Endothelial cell (in vitro differentiated cells): ENCODE measurements around the gene TRIM25. TPM values are rescaled to one million over a fixed set of nuclear protein-coding genes. Genes with fewer than 3 reads are reported as not detected.
A peak's percentile ranks its signal among the peaks of the same experiment; 100 is the strongest.

Experiments used
- DNase-seq: peaks from one replicate; pipeline ENCODE4 v3.0.0; 2021; ENCODE audit warnings: low spot score
- H3K27ac Mint-ChIP-seq: one replicate; pipeline ENCODE4 v1.8.0; 2021; ENCODE audit warnings: mixed read lengths, inconsistent platforms; ENCODE audit not compliant: unreplicated experiment
- H3K27me3 Mint-ChIP-seq: one replicate; pipeline ENCODE4 v1.8.0; 2021; ENCODE audit warnings: mild to moderate bottlenecking, moderate library complexity, mixed read lengths, inconsistent platforms; ENCODE audit not compliant: unreplicated experiment
- H3K36me3 Mint-ChIP-seq: one replicate; pipeline ENCODE4 v1.8.0; 2021; ENCODE audit warnings: mild to moderate bottlenecking, low read depth, mixed read lengths, inconsistent platforms; ENCODE audit not compliant: unreplicated experiment
- H3K4me1 Mint-ChIP-seq: one replicate; pipeline ENCODE4 v1.8.0; 2021; ENCODE audit warnings: mild to moderate bottlenecking, mixed read lengths, inconsistent platforms; ENCODE audit not compliant: unreplicated experiment
- H3K4me3 Mint-ChIP-seq: one replicate; pipeline ENCODE4 v1.8.0; 2021; ENCODE audit warnings: mild to moderate bottlenecking, mixed read lengths, inconsistent platforms; ENCODE audit not compliant: unreplicated experiment
- H3K9me3 Mint-ChIP-seq: one replicate; pipeline ENCODE4 v1.8.0; 2021; ENCODE audit warnings: mixed read lengths, inconsistent platforms; ENCODE audit not compliant: unreplicated experiment
- long read RNA-seq: library from polyadenylated mRNA; unstranded; transcript quantifications from one replicate; pipeline ENCODE4 v2.0.0, GENCODE V29; 2020; ENCODE audit not compliant: unreplicated experiment
- total RNA-seq: library from RNA; stranded (reverse); fragmentation: NEBNext Ultra II Directional; extraction: Animal tissue kit (Norgen Biotek cat#: 25700); gene quantifications from one replicate; pipeline ENCODE4 v1.2.1, GENCODE V29; 2021; ENCODE audit not compliant: unreplicated experiment
- TF ChIP-seq, protein P1 (sequence below): fragments of 200-600 bp; sonication (generic); IDR thresholded peaks from one replicate; pipeline ENCODE4 v1.5.0; 2021; ENCODE audit warnings: antibody characterized with exemption; ENCODE audit not compliant: unreplicated experiment

The TRIM25 gene, protein sequence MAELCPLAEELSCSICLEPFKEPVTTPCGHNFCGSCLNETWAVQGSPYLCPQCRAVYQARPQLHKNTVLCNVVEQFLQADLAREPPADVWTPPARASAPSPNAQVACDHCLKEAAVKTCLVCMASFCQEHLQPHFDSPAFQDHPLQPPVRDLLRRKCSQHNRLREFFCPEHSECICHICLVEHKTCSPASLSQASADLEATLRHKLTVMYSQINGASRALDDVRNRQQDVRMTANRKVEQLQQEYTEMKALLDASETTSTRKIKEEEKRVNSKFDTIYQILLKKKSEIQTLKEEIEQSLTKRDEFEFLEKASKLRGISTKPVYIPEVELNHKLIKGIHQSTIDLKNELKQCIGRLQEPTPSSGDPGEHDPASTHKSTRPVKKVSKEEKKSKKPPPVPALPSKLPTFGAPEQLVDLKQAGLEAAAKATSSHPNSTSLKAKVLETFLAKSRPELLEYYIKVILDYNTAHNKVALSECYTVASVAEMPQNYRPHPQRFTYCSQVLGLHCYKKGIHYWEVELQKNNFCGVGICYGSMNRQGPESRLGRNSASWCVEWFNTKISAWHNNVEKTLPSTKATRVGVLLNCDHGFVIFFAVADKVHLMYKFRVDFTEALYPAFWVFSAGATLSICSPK
- 13.8 TPM for total RNA-seq
- long read RNA-seq: 0 reads

DNA sequence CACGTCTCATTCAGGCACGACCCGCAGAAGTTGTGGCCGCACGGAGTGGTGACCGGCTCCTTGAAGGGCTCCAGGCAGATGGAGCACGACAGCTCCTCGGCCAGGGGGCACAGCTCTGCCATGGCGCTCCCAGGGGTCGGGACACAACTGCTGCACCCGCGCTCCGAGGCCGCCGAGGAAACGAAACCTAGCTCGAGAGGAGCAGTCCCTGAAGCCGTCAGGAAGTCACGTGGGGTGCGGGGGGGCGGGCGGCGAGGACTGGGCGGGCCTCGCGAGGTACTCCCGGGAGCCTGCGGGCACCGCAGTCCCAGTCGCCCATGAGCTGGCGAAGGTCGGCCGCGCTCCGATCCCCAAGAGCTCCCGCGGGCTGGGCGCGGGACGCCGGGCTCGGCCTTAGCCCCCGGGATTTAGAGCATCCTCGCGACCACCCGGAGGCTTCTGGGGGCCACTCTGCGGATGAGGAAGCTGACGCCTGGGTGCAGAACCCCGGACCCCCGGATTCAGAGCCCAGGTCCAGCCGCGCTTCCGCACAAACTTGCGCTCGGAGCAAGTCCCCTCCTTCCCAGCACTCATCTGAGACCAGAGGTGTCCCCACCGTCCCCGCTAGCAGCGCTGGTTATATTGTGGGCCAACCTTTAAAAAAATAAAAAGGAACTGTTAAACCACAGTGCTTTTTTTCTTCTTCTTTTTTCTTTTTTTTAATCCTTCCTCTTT lies at the start of gene TRIM25:
Gene TRIM25, minus strand, starts transcription at position 183 of the 714 bp plus-strand sequence. Its CDS starts 61 bp downstream, at position 122.
- Mint-ChIP-seq H3K4me3 (peak within 1 kb of the TSS; percentile 93), H3K27me3 (peaks cover 15% of the 10 kb centered on the region), H3K4me1 (peaks cover 12% of the 10 kb centered on the region), H3K36me3 (no peaks in the 10 kb centered on the region), H3K9me3 (no peaks in the 10 kb centered on the region), H3K27ac (peak within 1 kb of the TSS; percentile 50)
- DNase-seq: peak; percentile 75
- TF ChIP-seq, protein P1, sequence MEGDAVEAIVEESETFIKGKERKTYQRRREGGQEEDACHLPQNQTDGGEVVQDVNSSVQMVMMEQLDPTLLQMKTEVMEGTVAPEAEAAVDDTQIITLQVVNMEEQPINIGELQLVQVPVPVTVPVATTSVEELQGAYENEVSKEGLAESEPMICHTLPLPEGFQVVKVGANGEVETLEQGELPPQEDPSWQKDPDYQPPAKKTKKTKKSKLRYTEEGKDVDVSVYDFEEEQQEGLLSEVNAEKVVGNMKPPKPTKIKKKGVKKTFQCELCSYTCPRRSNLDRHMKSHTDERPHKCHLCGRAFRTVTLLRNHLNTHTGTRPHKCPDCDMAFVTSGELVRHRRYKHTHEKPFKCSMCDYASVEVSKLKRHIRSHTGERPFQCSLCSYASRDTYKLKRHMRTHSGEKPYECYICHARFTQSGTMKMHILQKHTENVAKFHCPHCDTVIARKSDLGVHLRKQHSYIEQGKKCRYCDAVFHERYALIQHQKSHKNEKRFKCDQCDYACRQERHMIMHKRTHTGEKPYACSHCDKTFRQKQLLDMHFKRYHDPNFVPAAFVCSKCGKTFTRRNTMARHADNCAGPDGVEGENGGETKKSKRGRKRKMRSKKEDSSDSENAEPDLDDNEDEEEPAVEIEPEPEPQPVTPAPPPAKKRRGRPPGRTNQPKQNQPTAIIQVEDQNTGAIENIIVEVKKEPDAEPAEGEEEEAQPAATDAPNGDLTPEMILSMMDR: no peak

DNA sequence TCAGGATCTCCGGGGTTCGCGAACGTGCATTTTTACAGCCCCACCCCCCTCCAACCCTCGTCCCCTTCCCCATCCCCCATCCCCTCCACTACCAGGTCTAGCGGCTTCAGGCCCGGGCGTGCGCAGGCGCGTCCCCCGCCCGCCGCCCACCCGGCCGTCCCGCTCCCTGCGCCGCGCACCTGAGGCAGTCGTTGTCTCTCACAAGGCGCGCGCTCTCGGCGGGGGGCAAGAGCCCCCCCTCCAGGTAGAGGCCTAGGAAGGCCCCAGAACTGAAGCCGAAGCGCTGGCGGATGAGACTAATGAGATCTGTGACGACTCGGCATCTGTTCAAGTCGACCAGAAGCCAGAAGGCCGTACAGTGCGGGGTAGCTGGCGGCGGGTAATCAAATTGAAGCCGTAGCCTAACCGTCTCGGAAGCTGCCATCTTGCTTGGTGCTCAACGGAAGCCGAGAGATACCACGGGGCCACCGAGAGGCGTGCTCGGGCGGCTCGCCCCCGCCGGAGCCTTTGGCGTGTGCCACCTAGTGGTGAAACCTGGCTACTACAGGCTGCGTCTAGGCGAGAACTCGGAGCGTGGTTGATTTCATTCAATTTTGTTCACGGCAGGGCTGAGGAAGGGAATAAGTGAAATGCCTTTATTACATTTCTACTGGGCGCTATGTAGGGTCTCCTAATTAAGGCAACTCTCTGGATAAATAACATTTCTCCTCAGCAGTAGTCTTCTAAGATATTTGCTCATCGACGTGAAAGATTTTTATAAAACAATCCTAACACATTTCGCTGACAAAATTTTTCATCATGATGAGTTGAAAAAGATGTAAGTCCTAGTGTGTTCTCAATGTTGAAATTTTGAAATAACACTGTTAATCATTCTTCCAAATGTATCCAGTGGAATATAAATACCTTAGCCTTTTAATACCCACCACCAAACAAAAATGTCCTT lies 47.0 kb upstream of the TRIM25 start, which contains the start of gene COIL:
Gene COIL, minus strand, starts transcription at position 455 of the 943 bp plus-strand sequence. Its CDS starts 31 bp downstream, at position 424.
- TF ChIP-seq, protein P1: peak; percentile 99
- Mint-ChIP-seq H3K27ac (peak within 1 kb of the TSS; percentile 86), H3K4me1 (peaks cover 6% of the 10 kb centered on the region), H3K27me3 (peaks cover 2% of the 10 kb centered on the region), H3K36me3 (peaks cover 4% of the 10 kb centered on the region), H3K9me3 (no peaks in the 10 kb centered on the region), H3K4me3 (peak within 1 kb of the TSS; percentile 87)
- peak; percentile 96 for DNase-seq

DNA sequence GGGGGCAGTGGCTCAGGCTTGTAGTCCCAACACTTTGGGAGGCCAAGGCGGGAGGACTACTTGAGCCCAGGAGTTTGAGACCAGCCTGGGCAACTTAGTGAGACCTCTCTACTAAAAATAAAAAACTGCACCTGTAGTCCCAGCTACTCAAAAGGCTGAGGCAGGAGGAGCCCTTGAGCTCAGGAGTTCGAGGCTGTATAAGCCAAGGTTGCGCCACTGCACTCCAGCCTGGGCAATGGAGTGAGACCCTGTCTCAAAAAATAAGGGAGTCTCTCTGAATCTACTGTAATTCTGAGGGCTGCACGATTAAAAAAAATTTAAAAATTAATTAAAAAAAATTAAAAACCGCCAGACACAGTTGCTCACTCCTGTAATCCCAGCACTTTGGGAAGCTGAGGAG lies 43.1 kb upstream of the TRIM25 start:
- TF ChIP-seq, protein P1: no peak
- H3K4me1 Mint-ChIP-seq: peaks cover 6% of the 10 kb centered on the region
- no peak for DNase-seq
- H3K36me3 Mint-ChIP-seq: peaks cover 4% of the 10 kb centered on the region
- H3K4me3 Mint-ChIP-seq: no peak overlapping the region
- H3K9me3 Mint-ChIP-seq: no peaks in the 10 kb centered on the region
- peaks cover 2% of the 10 kb centered on the region for H3K27me3 Mint-ChIP-seq
- H3K27ac Mint-ChIP-seq: no peak overlapping the region

DNA sequence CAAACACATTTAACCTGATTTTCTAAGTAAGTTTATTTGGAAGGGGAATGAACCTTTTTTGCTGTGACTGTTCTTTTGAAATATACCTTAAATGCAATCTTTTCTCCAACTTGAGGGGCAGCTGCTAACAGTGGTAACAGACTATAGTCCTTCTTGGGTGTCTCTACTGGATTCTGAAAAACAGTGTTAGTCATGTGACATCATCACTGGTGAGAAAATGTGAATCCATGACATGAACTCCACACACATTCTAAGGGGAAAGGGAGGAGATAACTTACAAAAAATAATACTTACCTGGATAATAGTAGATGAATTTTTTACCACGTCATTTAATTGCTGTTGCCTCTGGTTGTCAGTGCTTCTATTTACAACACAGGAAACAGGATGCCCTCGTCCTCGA lies 35.7 kb upstream of the TRIM25 start:
- TF ChIP-seq, protein P1: no peak
- H3K36me3 Mint-ChIP-seq: peaks cover 7% of the 10 kb centered on the region
- no peak for DNase-seq
- peaks cover 5% of the 10 kb centered on the region for H3K4me1 Mint-ChIP-seq
- H3K27ac Mint-ChIP-seq: no peak overlapping the region
- H3K4me3 Mint-ChIP-seq: no peak overlapping the region
- no peaks in the 10 kb centered on the region for H3K27me3 Mint-ChIP-seq
- H3K9me3 Mint-ChIP-seq: no peaks in the 10 kb centered on the region
